ENCODE data around the gene TNFAIP3. TPM values are rescaled to one million over a fixed set of nuclear protein-coding genes. Genes with fewer than 3 reads are reported as not detected.

The TNFAIP3 gene
- total and polyA plus RNA-seq, 2 experiments from 2014 or later = 73.4 to 141 TPM

DNA sequence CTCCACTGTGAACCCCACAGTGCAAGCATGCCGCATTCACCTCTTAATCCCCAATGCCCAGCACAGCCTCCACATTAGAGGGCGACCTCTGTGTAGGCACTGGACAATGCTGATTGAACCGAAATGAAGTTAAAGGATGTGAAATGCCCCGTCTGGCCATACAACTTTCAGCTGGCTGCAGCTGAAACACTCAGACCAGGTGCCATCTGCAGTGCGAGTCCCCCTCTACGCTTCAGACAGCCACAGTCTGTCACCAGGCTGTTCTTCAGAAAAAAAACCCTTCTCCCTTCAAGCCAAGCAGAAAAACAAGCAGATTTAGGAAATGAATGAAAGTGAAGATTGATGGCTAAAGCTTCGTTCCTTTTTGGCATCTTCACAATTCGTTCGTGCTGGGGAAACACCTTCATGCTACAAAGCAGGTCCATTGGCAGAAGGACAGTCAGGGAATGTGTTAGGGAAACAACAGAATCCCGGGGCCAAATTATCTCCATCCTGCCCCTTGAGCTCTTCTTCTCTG lies 44.7 kb downstream of the TNFAIP3 start:
- Histone ChIP-seq H3K36me3 (replicated peaks; ENCODE audit: insufficient read depth, low read depth) (no peaks in the 10 kb centered on the region), H3K79me2 (no peaks in the 10 kb centered on the region), H4K20me1 (ENCODE audit: insufficient read depth, poor library complexity, severe bottlenecking) (no peaks in the 10 kb centered on the region), H3K27me3 (no peaks in the 10 kb centered on the region), H3K4me2 (no peak overlapping the region), H3K27ac (no peak overlapping the region), H3K9me3 (ENCODE audit: low read depth) (no peaks in the 10 kb centered on the region), H3K4me1 (ENCODE audit: insufficient read depth) (no peaks in the 10 kb centered on the region), H2AFZ (no peak overlapping the region), H3K9me2 (replicated peaks; ENCODE audit: insufficient read depth) (no peaks in the 10 kb centered on the region), H3K4me3 (no peak overlapping the region)
- DNase-seq (ENCODE audit: low spot score) = no peak
- 88% methylated on average over 10 of the region's 10 CpGs for WGBS (ENCODE audit: low lambda C conversion rate, missing lambda C conversion rate)
- TF ChIP-seq EZH2phosphoT487 (IDR thresholded peaks at IDR 0.05; ENCODE audit: low read depth, severe bottlenecking, unreplicated experiment) = no peak
- TF ChIP-seq EZH2 (IDR thresholded peaks at IDR 0.05; ENCODE audit: borderline replicate concordance) = no peak
- TF ChIP-seq CTCF (IDR thresholded peaks at IDR 0.05; ENCODE audit: poor library complexity) = no peak

DNA sequence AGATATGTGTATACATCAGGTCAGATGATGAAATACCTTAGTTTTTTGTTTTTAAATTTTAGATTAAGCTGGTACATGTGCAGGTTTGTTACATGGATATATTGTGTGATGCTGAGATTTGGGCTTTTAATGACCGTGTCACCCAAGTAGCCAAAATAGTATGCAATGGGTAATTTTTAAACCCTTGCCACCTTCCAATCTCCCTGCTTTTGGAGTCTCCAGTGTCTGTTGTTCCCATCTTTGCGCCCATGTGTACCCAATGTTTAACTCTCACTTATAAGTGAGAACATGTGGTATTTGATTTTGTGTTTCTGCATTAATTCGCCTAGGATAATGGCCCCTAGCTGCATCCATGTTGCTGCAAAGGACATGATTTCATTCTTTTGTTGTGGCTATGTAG lies 45.8 kb downstream of the TNFAIP3 start:
- Histone ChIP-seq H2AFZ (no peak overlapping the region), H3K9me3 (ENCODE audit: low read depth) (no peaks in the 10 kb centered on the region), H3K9me2 (replicated peaks; ENCODE audit: insufficient read depth) (no peaks in the 10 kb centered on the region), H3K36me3 (replicated peaks; ENCODE audit: insufficient read depth, low read depth) (no peaks in the 10 kb centered on the region), H3K27ac (no peak overlapping the region), H3K4me3 (no peak overlapping the region), H3K79me2 (no peaks in the 10 kb centered on the region), H4K20me1 (ENCODE audit: insufficient read depth, poor library complexity, severe bottlenecking) (no peaks in the 10 kb centered on the region), H3K4me2 (no peak overlapping the region), H3K27me3 (no peaks in the 10 kb centered on the region), H3K4me1 (ENCODE audit: insufficient read depth) (no peaks in the 10 kb centered on the region)
- 99% methylated on average over 3 of the region's 3 CpGs for WGBS (ENCODE audit: low lambda C conversion rate, missing lambda C conversion rate)
- TF ChIP-seq EZH2phosphoT487 (IDR thresholded peaks at IDR 0.05; ENCODE audit: low read depth, severe bottlenecking, unreplicated experiment) = no peak
- no peak for TF ChIP-seq CTCF (IDR thresholded peaks at IDR 0.05; ENCODE audit: poor library complexity)
- TF ChIP-seq EZH2 (IDR thresholded peaks at IDR 0.05; ENCODE audit: borderline replicate concordance) = no peak
- no peak for DNase-seq (ENCODE audit: low spot score)

GRCh38 chr6:137913434-137913833 lies 46.4 kb downstream of the TNFAIP3 start:
- Histone ChIP-seq H2AFZ (no peak overlapping the region), H3K36me3 (replicated peaks; ENCODE audit: insufficient read depth, low read depth) (no peaks in the 10 kb centered on the region), H3K4me2 (no peak overlapping the region), H3K27me3 (no peaks in the 10 kb centered on the region), H4K20me1 (ENCODE audit: insufficient read depth, poor library complexity, severe bottlenecking) (no peaks in the 10 kb centered on the region), H3K79me2 (no peaks in the 10 kb centered on the region), H3K27ac (no peak overlapping the region), H3K4me1 (ENCODE audit: insufficient read depth) (no peaks in the 10 kb centered on the region), H3K4me3 (no peak overlapping the region), H3K9me3 (ENCODE audit: low read depth) (no peaks in the 10 kb centered on the region), H3K9me2 (replicated peaks; ENCODE audit: insufficient read depth) (no peaks in the 10 kb centered on the region)
- WGBS (ENCODE audit: low lambda C conversion rate, missing lambda C conversion rate) = 91% methylated on average over 3 of the region's 3 CpGs
- no peak for DNase-seq (ENCODE audit: low spot score)
- TF ChIP-seq EZH2 (IDR thresholded peaks at IDR 0.05; ENCODE audit: borderline replicate concordance) (no peak), CTCF (IDR thresholded peaks at IDR 0.05; ENCODE audit: poor library complexity) (no peak), EZH2phosphoT487 (IDR thresholded peaks at IDR 0.05; ENCODE audit: low read depth, severe bottlenecking, unreplicated experiment) (no peak)

All from hepatocyte (in vitro differentiated cells).